Amniotic stem cell (primary cell): ENCODE data around the gene SIRT5.
A peak's percentile ranks its signal among the peaks of the same experiment; 100 is the strongest.

Experiments
- DNase-seq: peaks from one replicate; lab custom pipeline; 2025; lab: John Stamatoyannopoulos, UW

Gene SIRT5

DNA sequence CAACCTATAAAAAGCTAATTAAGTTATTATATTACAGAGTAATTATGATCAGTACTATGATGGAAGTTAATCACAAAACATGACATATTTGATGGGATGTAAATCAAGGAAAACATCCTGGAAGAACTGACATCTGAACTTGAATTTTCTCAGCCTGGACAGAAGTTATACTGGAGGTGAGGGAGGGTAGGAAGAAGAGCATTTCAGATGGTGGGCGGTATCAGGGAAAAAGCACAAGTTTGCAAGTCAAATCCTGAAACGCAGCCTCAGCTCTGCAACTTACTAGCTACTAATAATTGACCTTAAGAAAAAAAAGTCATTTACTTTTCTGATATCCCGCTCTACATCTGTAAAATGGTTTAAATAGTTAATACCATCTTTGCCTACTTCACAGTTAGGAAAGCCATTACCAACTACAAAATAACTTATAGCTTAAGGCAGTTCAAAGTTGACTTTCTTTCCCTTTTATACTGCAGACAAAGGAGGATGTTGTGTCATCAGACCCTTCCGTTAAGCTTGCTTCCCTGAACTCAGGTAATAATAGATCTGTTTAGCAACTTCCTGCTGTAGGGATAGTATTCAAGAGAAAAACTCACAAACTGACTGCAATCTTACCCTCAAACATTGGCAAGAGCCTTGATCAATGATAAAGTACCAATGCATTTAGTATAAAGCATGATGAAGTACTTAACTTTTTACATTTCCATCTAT, 61.7 kb downstream of the SIRT5 start:
- no peak for DNase-seq

DNA sequence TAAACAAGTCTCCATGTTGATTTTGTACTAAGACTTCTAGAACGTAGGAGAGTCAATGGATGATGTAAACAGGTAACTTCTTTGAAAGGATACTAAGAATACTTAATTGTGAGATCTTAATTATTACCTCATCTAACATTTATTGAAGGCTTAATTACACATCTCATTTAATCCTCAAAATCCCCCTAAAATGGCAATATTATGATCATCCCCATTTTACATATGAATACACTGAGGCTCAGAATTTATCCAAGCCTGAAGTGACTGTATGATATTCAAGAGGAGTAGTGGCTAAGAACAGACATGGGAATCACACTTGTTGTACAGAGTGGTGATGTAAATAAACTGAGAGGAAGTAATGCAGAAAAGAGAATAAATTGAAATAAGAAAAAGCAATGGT, 63.6 kb downstream of the SIRT5 start:
- DNase-seq: no peak

DNA sequence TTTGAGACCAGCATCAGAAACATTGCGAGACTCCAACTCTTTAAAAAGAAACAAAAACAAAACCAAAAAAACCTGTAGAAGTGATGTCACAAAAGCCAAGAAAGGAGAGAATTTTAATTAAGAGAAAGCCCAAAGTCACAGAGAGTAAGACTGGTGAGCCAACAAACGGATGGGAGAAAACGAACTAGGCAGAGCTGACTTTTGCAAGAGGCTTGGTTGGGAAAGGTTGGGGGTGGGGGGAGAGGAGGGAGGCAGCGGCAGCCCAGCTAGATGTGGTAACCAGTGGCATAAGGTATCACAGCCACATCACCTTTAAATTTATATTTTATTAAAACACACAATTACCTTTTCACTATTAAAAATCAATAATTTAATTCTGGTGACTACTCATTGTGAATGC, 64.2 kb downstream of the SIRT5 start:
- DNase-seq: no peak

DNA sequence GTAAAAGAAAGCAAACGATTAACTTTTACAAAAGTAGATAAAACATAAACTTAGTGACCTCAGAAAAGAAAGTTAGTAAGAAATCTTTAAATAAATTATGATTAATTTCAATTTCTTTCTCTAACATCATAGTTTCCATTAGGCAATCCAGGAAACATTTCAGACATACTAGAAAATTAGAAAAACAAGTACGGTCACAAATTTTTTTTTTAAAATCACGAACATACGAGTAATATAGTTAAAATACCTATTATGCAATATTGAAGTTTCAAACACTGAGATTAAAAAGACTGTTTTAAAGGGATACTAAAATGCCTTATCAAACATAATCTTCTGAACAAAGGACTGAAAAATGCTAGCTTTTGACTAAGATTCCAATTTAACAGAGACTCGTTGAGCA, 66.9 kb downstream of the SIRT5 start:
- no peak for DNase-seq

DNA sequence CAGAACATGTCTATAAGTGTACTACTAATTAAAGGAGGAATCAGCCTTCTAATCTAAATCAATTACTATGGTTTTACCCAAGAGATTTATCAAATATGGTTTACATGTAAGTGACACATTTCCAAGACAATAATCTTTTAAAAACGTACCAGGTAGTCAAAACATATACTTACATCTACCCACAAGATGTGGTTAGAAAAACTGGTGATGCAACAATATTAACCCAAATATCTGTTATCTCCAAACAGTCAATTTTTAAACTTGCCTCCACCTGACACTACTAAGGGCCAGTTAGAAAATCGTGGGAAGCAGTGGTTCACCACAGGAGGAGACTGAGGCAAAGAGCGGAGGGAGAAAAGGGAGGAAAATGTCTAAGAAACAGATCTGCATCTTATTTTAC, 68.7 kb downstream of the SIRT5 start:
- DNase-seq: no peak

DNA sequence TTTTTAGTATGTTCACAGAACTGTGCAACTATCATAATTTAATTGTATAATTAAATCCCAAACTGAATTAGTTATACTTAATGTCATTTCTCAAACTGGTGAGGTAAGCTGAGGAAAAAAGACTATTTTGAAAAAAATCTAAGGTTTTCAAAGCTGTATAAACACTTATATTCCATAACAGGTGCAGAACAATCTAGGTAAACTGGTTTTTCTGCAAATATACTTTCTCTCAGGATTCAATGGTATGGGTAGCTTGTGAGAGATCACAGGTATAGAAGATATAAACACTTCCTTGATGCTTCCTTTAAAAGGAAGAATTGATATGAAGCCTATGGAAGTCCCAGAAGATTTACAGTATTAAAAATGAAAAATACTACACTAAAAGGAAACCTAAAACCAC, 74.4 kb downstream of the SIRT5 start:
- no peak for DNase-seq

DNA sequence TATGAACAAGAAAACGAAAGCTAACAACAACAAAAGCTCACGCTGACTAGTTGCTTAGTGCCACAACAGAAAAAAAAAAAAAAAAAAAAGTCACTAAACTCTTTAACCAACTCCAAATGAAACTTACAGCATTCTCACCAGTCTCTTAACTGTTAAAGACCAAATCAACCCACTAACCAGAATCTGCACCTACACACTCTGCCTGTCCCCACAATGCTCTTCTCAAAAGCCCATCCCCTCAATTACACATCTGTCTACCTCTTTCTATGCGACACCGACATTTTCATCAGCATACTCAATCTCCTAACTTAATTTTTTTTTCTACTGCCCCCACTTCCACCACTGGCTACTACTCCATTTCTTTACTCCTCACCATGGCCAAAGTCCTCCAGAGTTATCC, 75.0 kb downstream of the SIRT5 start:
- no peak for DNase-seq

DNA sequence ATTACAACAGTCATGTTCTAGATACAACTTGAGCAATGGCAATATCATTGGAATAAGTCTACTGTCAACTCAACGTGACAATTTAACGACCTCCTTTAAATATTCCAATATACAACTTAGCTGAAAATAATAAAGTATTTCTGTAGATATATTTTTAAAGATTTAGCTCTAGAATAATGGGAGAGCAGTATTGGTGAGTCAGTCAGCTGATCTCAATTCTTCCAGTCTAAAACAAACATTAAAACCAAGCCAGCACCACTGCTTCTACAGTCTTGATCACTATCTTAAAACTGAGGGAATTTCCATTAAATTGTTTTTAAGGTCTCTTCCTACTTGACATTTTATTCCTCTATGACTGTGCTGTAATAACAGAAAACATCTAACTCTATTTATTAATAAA, 78.9 kb downstream of the SIRT5 start:
- DNase-seq: peak; percentile 32

DNA sequence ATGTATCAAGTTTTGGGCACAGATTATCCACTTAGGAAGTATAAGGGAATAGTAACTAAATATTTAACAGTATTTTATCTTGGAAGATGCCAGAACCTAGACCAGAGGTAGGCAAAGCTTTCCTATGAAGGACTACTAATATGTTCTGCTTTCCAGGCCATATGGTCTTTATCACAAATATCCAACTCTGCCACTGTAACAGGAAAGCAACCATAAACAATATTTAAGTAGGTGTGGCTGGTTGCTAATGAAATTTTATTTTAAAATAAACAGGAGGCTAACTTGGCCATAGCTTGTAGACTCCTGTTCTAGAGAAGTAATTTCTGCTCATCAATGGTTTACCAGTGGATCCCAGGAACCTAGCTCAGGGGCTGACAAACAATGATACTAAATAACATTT, 80.1 kb downstream of the SIRT5 start:
- DNase-seq: no peak

DNA sequence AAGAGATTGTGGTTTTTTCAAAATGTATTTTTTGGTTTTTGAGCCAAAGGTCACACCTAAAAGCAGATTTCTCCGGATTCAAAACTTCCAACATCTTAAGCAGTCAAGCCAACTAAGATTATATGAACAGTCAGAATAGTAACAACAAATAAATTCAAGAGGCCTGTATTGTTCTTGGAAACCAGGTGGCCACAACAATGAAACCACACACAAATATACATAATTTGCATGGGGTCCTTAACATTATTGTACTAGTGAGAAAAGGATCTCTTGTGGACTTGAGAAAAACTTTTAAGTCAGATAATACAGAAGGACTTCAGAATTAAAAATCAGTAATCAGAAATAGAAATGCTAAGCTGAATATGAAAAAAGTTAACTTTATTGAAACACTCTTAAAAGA, 81.3 kb downstream of the SIRT5 start:
- DNase-seq: no peak

DNA sequence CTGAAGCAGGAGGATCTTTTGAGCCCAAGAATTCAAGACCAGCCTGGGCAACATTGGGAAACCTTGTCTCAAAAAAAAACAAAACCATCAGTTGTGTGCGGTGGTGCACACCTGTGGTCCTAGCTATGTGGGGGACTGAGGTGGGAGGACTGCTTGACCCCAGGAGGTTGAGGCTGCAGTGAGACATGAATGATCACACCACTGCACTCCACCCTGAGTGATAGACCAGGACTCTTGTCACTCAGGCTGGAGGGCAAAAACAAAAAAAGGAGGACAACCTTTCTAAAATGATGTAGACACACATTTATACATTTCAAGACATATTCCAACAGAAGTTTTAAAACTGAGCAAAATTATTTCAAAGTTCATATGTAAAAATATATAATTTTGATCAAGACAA, 85.9 kb downstream of the SIRT5 start:
- no peak for DNase-seq

DNA sequence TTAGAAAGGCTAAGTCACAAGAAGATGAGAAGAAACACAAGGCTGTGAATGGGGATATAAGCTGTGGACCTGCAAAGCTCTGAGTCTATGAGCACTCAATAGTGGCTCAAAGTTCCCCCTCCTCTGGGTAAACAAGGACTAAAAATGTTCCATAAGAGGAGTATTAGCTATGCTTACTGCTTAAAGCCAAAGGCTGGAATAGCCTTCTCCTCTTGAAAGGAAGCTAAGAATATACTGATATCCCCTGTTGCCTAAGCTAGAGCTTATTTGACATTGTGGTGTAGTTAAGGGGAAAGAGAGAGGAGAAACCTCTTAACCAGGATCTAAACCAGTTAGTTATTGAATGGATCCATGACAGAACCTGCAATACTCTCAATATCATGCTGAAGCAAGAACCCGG, 86.5 kb downstream of the SIRT5 start:
- DNase-seq: no peak

DNA sequence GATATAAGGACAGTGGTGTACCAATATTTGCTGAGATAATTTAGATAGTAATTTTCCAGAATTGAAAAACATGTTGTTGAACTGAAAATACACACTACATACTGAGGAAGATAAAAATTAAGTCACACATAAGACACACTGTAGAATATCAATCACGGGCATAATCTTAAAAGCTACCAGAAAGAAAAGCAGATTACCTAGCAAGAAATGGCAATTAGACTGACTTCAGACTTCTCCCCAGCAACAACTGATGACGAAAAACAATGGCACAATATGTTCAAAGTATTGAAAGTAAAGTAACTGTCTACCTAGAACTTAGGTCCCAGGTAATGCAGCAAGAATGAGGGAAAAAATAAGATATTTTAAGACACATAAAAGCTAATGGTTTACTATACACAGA, 87.2 kb downstream of the SIRT5 start:
- no peak for DNase-seq

DNA sequence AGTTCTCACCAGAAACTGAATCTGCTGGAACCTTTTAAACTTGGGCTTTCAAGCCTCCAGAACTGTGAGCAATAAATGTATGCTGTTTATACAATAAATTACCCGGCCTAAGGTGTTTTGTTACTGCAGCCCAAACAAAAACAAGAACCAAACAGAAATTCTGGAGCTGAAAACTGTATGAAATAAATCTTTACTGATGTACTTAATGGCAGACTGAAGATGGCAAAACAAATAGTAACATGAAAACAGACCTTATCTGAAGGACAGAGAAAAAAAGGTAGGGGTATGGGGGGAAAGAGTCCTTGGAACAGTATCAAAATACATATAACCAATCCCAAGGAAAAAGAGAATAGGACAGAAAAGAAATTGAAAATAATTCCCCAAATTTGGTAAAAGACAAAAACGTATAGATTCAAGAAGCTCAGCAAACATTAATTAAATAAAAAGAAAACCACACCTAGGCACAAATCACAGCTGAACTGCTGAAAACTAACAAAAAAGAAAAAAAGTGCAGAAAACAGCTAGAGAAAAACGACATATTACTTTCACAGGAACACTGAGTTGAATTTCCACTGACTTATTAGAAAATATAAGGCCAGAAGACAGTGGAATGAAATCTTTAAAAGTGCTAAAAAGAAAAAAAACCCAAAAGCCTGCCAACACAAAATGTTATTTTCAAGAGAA, 88.4 kb downstream of the SIRT5 start:
- no peak for DNase-seq

DNA sequence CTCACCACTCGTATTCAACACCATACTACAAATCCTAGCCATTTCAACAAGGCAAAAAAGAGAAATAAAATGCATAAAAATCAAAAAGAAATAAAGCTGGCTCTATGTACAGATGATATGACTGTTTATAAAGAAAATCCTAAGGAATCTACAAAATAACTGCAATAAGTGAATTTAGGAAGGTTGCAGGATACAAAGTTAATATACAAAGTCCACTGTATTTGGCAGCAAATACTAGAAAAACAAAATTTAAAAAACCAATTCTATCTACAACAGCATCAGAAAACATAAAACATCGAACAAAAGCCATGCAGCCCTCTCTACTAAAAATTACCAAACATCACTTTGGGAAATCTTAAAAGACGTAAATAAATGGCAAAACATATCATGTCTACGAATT, 89.6 kb downstream of the SIRT5 start:
- DNase-seq: no peak
